GM11168 (cell line): ENCODE results near the gene PLOD2.

ENCODE experiments used
- in situ Hi-C: fragments of 300-500 bp; cut with MboI; formaldehyde crosslinking; loops from one replicate; pipeline ENCODE4 v1.12.0; 2022; ENCODE audit warnings: low sequenced_read_pairs; ENCODE audit not compliant: unreplicated experiment

PLOD2 gene

GRCh38 chr3:146160964-146161662 lies at the start of gene PLOD2:
TSS of gene PLOD2 (minus strand) at chr3:146161184. CDS start at chr3:146160989, 195 bp downstream.
- in situ Hi-C loops, result no loop called here

GRCh38 chr3:146209371-146209770 lies 48.4 kb upstream of the PLOD2 start:
- in situ Hi-C loops, result loop anchor here (25.0 kb wide), 1 partner anchor 378 kb away; no protein-coding TSS in a partner anchor

GRCh38 chr3:146203776-146204175 lies 42.8 kb upstream of the PLOD2 start:
- in situ Hi-C loops, result loop anchor here (25.0 kb wide), 1 partner anchor 384 kb away; no protein-coding TSS in a partner anchor

GRCh38 chr3:146200461-146201220 lies 39.7 kb upstream of the PLOD2 start:
- in situ Hi-C loops, result loop anchor here (25.0 kb wide), 1 partner anchor 387 kb away; no protein-coding TSS in a partner anchor

- in situ Hi-C loops, result loop anchor here (25.0 kb wide), 1 partner anchor 388 kb away; no protein-coding TSS in a partner anchor
Observed at GRCh38 chr3:146199762-146200161, 38.8 kb upstream of the PLOD2 start.

DNA sequence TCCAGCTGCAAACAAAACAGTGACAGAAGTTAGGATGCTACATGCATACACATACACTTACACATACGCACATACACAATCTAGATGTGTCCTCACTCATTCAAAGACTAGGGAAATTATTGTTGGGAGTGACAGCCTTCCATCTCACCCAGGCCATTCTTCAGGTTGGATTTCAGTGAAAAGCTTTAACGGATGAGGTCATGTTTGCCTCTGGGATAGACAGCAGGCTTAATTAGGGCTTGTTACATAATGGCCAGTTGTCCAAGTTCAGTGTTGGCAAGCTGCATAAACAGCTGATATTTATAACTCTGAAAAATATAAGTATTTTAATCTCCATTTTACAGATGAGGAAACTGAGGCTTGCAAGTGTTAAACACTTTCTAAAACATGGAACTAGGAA lies 35.8 kb upstream of the PLOD2 start:
- in situ Hi-C loops, result no loop called here

DNA sequence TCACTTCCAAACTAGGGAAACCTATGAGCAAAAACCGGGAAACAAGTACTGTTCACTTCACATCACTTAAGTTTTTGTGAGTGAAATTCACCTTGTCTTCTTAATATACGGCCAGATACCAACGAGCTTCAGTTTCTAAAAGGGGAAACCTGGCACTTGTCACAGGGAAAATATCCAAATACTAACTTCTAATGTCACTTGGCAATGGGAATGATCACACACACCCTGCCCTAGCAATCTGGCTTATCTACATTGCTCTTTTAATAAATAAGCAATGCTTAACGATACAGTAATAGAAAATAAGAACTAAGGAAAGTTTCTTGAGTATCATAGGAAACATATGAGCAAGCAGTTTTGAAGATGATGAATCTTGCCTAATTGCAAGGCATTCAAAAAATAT lies 34.6 kb upstream of the PLOD2 start:
- in situ Hi-C loops, result no loop called here

DNA sequence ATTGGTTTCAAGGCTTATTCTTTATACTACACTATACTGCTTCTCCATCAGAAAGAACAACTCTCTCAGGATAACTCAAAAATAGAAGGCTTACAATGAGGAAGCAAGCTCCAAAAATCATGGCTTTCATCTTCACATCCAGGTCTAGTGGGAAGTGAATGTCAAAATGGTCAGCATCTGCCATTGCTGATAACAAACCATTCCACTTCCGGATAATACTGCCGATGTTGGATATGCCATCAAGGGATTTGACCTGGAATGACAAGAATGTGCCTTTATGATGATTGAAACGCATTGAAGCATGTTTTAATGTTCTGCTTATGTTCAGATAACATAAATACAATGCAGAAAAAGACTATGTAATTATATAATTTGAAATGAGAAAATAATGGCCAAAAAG lies 34.0 kb upstream of the PLOD2 start:
- in situ Hi-C loops, result no loop called here

- in situ Hi-C loops, result no loop called here
Observed at GRCh38 chr3:146191051-146191450, 30.1 kb upstream of the PLOD2 start.

DNA sequence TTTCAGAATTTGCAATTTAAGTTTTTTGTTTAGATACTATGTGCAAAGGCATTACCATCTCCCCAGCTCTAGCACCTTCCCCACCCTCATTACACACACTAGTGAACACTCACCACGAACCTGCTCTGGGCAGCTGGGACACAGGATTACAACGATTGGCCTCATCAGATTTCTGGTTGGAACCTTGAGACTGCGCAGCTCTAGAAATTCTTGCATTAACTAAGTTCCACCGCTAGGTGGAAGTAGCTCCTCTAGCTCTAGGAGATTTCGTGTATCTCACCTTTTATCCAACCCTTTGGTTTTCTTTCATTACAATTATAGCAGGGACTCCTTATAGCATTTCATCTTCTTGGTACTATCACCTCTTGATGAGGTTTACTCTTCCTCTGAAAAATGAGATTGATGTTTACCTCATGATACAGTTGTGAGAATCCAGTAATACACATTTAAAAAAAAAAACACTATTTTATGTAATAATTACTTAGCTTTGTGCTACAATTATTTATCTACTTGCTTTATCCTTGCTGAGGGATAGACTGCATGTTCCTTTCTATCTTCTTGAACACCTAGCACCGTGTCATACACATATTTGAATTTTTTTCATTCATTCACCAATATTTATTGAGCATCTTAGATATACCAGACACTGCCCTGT lies 28.7 kb upstream of the PLOD2 start:
- in situ Hi-C loops, result no loop called here

GRCh38 chr3:146187334-146187950 lies 26.5 kb upstream of the PLOD2 start:
- in situ Hi-C loops, result no loop called here

- in situ Hi-C loops, result no loop called here
Observed at GRCh38 chr3:146184241-146185015, 23.4 kb upstream of the PLOD2 start.

DNA sequence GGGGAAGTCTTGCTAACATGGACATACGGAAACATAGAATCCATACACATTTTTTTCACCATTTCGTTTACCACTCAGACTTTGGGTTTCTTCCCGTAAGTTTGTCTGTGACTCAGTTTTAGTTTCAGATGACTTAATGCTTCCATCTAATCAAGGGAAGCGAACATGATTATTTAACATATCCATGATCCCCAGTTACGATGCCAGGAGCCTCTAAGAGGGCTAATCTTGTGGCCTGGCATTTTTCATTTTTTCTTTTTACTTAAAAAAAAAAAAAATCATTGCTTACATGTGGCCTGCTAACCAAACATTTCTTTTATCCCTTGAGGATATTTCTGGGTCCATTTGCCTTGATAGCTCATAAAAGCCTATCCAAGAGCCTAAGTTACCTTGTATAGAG lies 20.2 kb upstream of the PLOD2 start:
- in situ Hi-C loops, result no loop called here

- in situ Hi-C loops, result no loop called here
Observed at GRCh38 chr3:146180376-146180775, 19.4 kb upstream of the PLOD2 start.

- in situ Hi-C loops, result no loop called here
Observed at GRCh38 chr3:146178006-146178689, 17.2 kb upstream of the PLOD2 start.

GRCh38 chr3:146177519-146177918 lies 16.5 kb upstream of the PLOD2 start:
- in situ Hi-C loops, result no loop called here

DNA sequence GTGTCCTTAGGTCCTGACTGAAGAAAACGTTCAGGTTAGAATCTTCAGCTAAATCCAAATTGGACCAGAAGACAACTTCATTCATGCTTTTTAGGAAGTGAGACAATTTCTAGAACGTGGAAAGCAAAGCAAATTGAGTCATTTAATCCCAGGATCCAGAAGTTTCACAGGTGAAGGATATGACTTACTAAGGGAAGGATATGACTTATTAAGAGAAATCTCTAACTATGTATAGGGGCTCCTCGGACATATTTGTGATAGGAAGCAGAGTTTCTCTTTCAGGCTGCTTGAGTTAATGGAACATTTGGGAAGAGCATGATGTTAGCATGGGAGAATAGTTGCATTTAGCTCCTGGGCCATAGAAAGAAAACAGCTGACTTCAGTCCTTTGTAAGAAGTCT lies 16.1 kb upstream of the PLOD2 start:
- in situ Hi-C loops, result no loop called here

GRCh38 chr3:146172586-146172985 lies 11.6 kb upstream of the PLOD2 start:
- in situ Hi-C loops, result no loop called here

- in situ Hi-C loops, result no loop called here
Observed at GRCh38 chr3:146170591-146170990, 9.6 kb upstream of the PLOD2 start.
